B cell (primary cell): Measurements from ENCODE around the gene RORC. TPM values are rescaled to one million over a fixed set of nuclear protein-coding genes. Genes with fewer than 3 reads are reported as not detected.

Experiments
- ATAC-seq: fragments of 200-7000 bp; cut with Tn5 transposase; one replicate; pipeline ENCODE4 v1.10.0; 2021; ENCODE audit warnings: low read depth, mild to moderate bottlenecking, moderate number of reproducible peaks, moderate library complexity
- CTCF ChIA-PET: fragments of 350-600 bp; sonication (Branson Sonifier 250); formaldehyde crosslinking; loops from one replicate; lab custom pipeline; 2021; ENCODE audit warnings: antibody characterized with exemption, inconsistent platforms; lab: Charles Lee
- POLR2A ChIA-PET: fragments of 350-600 bp; sonication (Branson Sonifier 250); formaldehyde crosslinking; loops from one replicate; lab custom pipeline; 2021; ENCODE audit warnings: antibody characterized with exemption; lab: Charles Lee
- DNase-seq: peaks from one replicate; pipeline ENCODE4 v3.0.0; 2013
- H2AFZ ChIP-seq: 2 replicates; pipeline ENCODE4 v1.6.1; 2012; ENCODE audit warnings: mild to moderate bottlenecking, low read depth, low read length; ENCODE audit not compliant: insufficient read depth, poor library complexity, severe bottlenecking
- H3K27ac ChIP-seq, 2 donors: 1 replicate in 1 of 2; 2 replicates in 1 of 2; pipeline ENCODE4 v1.5.1; 2012 to 2013; ENCODE audit warnings: low read length in 2 of 2, mild to moderate bottlenecking in 2 of 2, moderate library complexity in 1 of 2
- H3K27me3 ChIP-seq, 4 experiments: fragments of 200-600 bp in 1 of 4; sonication (generic) in 1 of 4; replicated peaks in 1 of 4; 1 replicate in 2 of 4; 2 replicates in 2 of 4; pipeline versions ENCODE4 v1.6.1 to v1.7.0; 2013 to 2016; ENCODE audit warnings: low read length in 3 of 4, mild to moderate bottlenecking in 2 of 4, mixed read lengths in 1 of 4, moderate library complexity in 1 of 4; ENCODE audit not compliant: insufficient read depth in 4 of 4, control insufficient read depth in 3 of 4; ENCODE audit errors: control extremely low read depth in 1 of 4
- H3K36me3 ChIP-seq, 2 experiments: replicated peaks in 1 of 2; 1 replicate in 1 of 2; 2 replicates in 1 of 2; pipeline versions ENCODE4 v1.6.1 to v1.7.1; 2013; ENCODE audit warnings: low read length in 1 of 2; ENCODE audit not compliant: insufficient read depth in 2 of 2, control insufficient read depth in 1 of 2; ENCODE audit errors: control extremely low read depth in 1 of 2, extremely low read depth in 1 of 2
- H3K4me1 ChIP-seq, 2 donors: fragments of 200-600 bp in 1 of 2; sonication (generic) in 1 of 2; 1 replicate in 1 of 2; 2 replicates in 1 of 2; pipeline versions ENCODE4 v1.5.1 to v1.6.1; 2013 to 2017; ENCODE audit warnings: low read length in 2 of 2; ENCODE audit not compliant: control insufficient read depth in 2 of 2, insufficient read depth in 2 of 2
- H3K4me2 ChIP-seq: replicated peaks from 2 replicates; pipeline ENCODE3; 2012; ENCODE audit warnings: mild to moderate bottlenecking, low read depth, low read length; ENCODE audit not compliant: poor library complexity, severe bottlenecking
- H3K4me3 ChIP-seq, 5 experiments: fragments of 200-600 bp in 1 of 5; sonication (generic) in 1 of 5; 1 replicate in 3 of 5; 2 replicates in 2 of 5; pipeline versions ENCODE4 v1.5.1 to v1.7.0; 2011 to 2016; ENCODE audit warnings: low read length in 4 of 5, mild to moderate bottlenecking in 4 of 5, low read depth in 2 of 5, control low read depth in 1 of 5, moderate library complexity in 1 of 5; ENCODE audit not compliant: insufficient read depth in 1 of 5; ENCODE audit errors: control extremely low read depth in 1 of 5, extremely low read depth in 1 of 5
- H3K79me2 ChIP-seq: fragments of 200-600 bp; sonication (generic); one replicate; pipeline ENCODE4 v1.6.0; 2016; ENCODE audit warnings: low read length; ENCODE audit not compliant: control insufficient read depth, insufficient read depth
- H3K9ac ChIP-seq: fragments of 200-600 bp; sonication (generic); 2 replicates; pipeline ENCODE4 v1.6.1; 2017; ENCODE audit warnings: mild to moderate bottlenecking, low read length, moderate library complexity
- H3K9me3 ChIP-seq, 3 donors: one replicate each; pipeline versions ENCODE4 v1.6.1 to v1.7.1; 2013; ENCODE audit warnings: low read length in 2 of 3; ENCODE audit not compliant: control insufficient read depth in 2 of 3, insufficient read depth in 1 of 3; ENCODE audit errors: control extremely low read depth in 1 of 3
- H4K20me1 ChIP-seq: 2 replicates; pipeline ENCODE4 v1.6.0; 2012; ENCODE audit warnings: mild to moderate bottlenecking, low read length; ENCODE audit not compliant: insufficient read depth, control insufficient read depth, poor library complexity, severe bottlenecking
- H3K27ac Mint-ChIP-seq: one replicate; pipeline ENCODE4 v1.8.0; 2021; ENCODE audit warnings: mixed read lengths
- H3K27me3 Mint-ChIP-seq: one replicate; pipeline ENCODE4 v1.8.0; 2021; ENCODE audit warnings: mixed read lengths
- H3K4me1 Mint-ChIP-seq: one replicate; pipeline ENCODE4 v1.8.0; 2021; ENCODE audit warnings: mixed read lengths
- H3K4me3 Mint-ChIP-seq: one replicate; pipeline ENCODE4 v1.8.0; 2021; ENCODE audit warnings: mixed read lengths
- H3K9me3 Mint-ChIP-seq: one replicate; pipeline ENCODE4 v1.8.0; 2022; ENCODE audit warnings: mixed read lengths; ENCODE audit not compliant: insufficient read depth
- CTCF ChIP-seq: fragments of 200-600 bp; IDR thresholded peaks from one replicate; pipeline ENCODE4 v1.8.0; 2022; ENCODE audit warnings: antibody characterized with exemption, mild to moderate bottlenecking
- EZH2 ChIP-seq: IDR thresholded peaks from 2 replicates; pipeline ENCODE4 v1.6.1; 2012; ENCODE audit warnings: borderline replicate concordance, low read depth, mild to moderate bottlenecking, moderate library complexity, low read length; ENCODE audit not compliant: insufficient read depth, poor library complexity, severe bottlenecking
- WGBS: methylation state at CpG from one replicate; pipeline ENCODE4 v1.1.5; 2013; ENCODE audit warnings: missing lambda C conversion rate; ENCODE audit not compliant: insufficient coverage; 5-methylcytosine and 5-hydroxymethylcytosine counted together
- intact Hi-C: fragments of 100-400 bp; cut with micrococcal nuclease; formaldehyde crosslinking; loops from one replicate; pipeline ENCODE4 v1.10.0; 2022
- polyA plus RNA-seq: library from polyadenylated mRNA; depleted of rRNA; stranded (reverse); fragments of >200 nt; gene quantifications from 2 replicates; pipeline ENCODE4 v1.2.3, GENCODE V29; 2012
- total RNA-seq, 2 donors: library from RNA; stranded (reverse); fragments of 120-200 nt in 1 of 2; gene quantifications; 1 replicate in 1 of 2; 2 replicates in 1 of 2; pipeline versions ENCODE4 v1.2.3 to v1.2.4, GENCODE V29; 2013 to 2022

Gene RORC
- total and polyA plus RNA-seq, 2 donors (not counting 1 experiment from before 2014, with no cell fraction given) = 0.15 TPM; not detected in 1

- intact Hi-C loops = no loop called here
- WGBS = 95% methylated on average over 7 of the region's 7 CpGs
These were observed 29.8 kb downstream of the RORC start for GRCh38 chr1:151801846-151802245.

More at GRCh38 chr1:151801846-151802245, 29.8 kb downstream of the RORC start:
- H2AFZ ChIP-seq = no peak overlapping the region
- peaks cover 0 to 22% (median 2%) of the 10 kb centered on the region in 4 experiments for H3K27me3 ChIP-seq
- no peak for ATAC-seq
- POLR2A ChIA-PET = interaction anchor here (0.6 kb wide), 1 partner anchor 877 kb away, joined by 4 read pairs; no protein-coding TSS in a partner anchor
- H3K79me2 ChIP-seq = no peaks in the 10 kb centered on the region
- H3K9ac ChIP-seq = no peak overlapping the region
- Mint-ChIP-seq H3K4me1 (peaks cover 5% of the 10 kb centered on the region), H3K27me3 (peaks cover 18% of the 10 kb centered on the region), H3K27ac (no peak overlapping the region), H3K4me3 (no peak overlapping the region), H3K9me3 (no peaks in the 10 kb centered on the region)
- no peak overlapping the region for H3K4me3 ChIP-seq
- H3K4me2 ChIP-seq = no peak overlapping the region
- H3K4me1 ChIP-seq = peaks cover 6 to 13% of the 10 kb centered on the region in 2 donors
- no peak for TF ChIP-seq CTCF
- no peak for TF ChIP-seq EZH2
- no peaks in the 10 kb centered on the region for H3K36me3 ChIP-seq
- CTCF ChIA-PET = no interaction called here
- H3K9me3 ChIP-seq = peaks cover 0 to 3% (median 0%) of the 10 kb centered on the region in 3 donors
- H3K27ac ChIP-seq = no peak overlapping the region
- no peaks in the 10 kb centered on the region for H4K20me1 ChIP-seq
- DNase-seq = no peak
